Measurements from ENCODE around the gene HTR3A. TPM values are rescaled to one million over a fixed set of nuclear protein-coding genes. Genes with fewer than 3 reads are reported as not detected.

Gene HTR3A
- polyA plus RNA-seq, 3 donors, result 0.06 to 1.5 (median 0.56) TPM

DNA sequence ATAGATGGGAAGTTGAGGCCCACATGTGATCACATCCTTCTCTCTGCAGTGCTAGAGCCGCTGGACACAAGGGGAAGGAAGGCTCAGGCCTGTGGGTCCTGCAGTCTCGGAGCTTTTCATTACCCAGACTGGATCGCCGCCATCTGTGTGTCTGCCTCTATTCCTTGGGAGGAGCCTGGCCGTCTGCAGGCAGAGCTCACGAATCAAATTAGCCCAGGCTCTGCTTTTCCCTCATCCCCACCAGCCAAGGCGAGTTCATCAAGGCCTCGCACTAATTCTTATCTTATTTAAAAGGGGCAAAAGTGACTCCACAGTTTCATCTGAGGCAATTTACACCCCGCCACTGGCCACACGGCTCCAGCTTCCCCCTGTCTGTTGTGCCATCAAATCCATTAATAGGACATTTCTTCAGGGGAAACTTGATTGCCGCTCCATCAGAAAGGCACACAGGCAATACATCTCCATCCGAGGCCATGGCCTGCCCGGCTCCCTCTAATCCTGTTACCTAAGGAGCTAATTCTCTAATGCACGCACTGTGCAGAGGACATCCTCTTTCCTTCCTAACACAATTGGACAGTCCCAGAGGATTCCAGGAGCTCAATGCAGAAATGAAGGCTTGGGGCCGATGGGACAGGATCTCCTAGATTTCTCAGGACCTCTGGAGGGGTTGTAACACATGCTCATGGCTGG lies 3.3 kb upstream of the HTR3A start:
- H3K27ac ChIP-seq (ENCODE audit: low read depth, low read length), result no peak overlapping the region
- 67 to 89% (median 71%) methylated on average over 15 of the region's 15 CpGs for WGBS, 3 donors

GRCh38 chr11:113977071-113977490 lies 2.2 kb downstream of the HTR3A start:
- 47 to 88% (median 51%) methylated on average over 4 of the region's 4 CpGs for WGBS, 3 donors
- no peak overlapping the region for H3K27ac ChIP-seq (ENCODE audit: low read depth, low read length)

GRCh38 chr11:113977701-113978100 lies 2.8 kb downstream of the HTR3A start:
- H3K27ac ChIP-seq (ENCODE audit: low read depth, low read length), result no peak overlapping the region
- 82 to 87% (median 84%) methylated on average over 11 of the region's 11 CpGs for WGBS, 3 donors

DNA sequence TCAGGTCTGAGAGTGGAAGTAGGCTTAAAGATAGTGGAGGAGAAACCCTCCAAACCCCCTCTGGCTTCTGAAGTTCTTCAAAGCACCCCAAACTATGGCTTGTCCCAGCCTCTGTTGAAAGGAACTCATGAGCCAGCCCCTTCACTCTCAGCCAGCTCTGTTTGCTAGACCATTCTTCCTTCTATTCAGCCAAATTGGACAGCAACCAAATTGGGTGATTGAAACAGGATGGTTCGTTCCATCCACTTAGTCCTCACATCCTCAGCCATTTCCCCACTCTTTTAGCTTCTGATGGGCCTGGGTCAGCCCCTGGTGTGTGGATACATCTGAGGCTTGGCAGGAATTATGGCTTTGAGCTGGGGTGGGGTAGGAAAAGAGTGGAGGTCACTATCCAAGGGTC lies 4.5 kb downstream of the HTR3A start:
- H3K27ac ChIP-seq (ENCODE audit: low read depth, low read length), result no peak overlapping the region
- 41 to 55% (median 50%) methylated on average over 1 of the region's 1 CpG for WGBS, 3 donors

DNA sequence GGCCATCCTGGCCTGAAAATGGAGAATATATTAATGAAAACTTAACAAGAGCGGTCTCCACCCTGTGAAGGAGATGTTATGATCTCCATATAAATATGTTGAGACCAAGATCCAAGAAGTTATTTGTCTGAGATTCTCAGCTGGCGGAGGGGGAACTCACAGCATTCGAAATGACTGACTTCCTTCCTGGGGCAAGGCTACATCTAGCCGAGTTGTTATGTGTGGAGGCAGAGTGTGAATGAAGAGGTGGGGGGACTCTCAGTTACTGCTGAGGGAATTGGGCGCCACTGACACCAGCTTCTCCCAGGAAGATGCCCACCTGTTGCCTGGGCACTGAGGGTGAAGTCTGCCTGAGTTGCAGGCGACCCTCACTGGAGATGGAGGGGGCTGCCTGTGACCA lies 5.9 kb downstream of the HTR3A start:
- H3K27ac ChIP-seq (ENCODE audit: low read depth, low read length), result no peak overlapping the region
- 49 to 59% (median 54%) methylated on average over 6 of the region's 6 CpGs for WGBS, 3 donors

GRCh38 chr11:113982306-113982705 lies 7.4 kb downstream of the HTR3A start:
- H3K27ac ChIP-seq (ENCODE audit: low read depth, low read length), result no peak overlapping the region

DNA sequence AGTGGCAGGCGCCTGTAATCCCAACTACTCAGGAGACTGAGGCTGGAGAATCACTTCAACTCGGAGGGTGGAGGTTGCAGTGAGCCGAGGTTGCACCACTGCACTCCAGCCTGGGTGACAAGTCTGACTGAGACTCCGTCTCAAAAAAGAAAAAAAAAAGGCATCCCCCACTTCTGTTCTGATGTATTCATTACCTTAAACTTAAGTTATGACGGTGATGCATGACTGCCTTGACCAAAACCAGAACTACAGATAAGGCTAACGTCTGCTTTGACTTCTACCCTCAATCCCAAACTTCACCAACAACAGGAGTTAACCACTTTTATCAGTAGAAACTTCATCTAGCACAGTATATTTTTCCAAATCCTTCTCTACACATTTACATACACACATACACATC lies 9.9 kb downstream of the HTR3A start:
- H3K27ac ChIP-seq (ENCODE audit: low read depth, low read length), result no peak overlapping the region
- WGBS, 3 donors, result 70 to 76% (median 71%) methylated on average over 5 to 6 of the region's 6 CpGs

GRCh38 chr11:113985906-113986305 lies 11.0 kb downstream of the HTR3A start:
- no peak overlapping the region for H3K27ac ChIP-seq (ENCODE audit: low read depth, low read length)
- WGBS, 3 donors, result 63 to 84% (median 83%) methylated on average over 4 of the region's 4 CpGs

DNA sequence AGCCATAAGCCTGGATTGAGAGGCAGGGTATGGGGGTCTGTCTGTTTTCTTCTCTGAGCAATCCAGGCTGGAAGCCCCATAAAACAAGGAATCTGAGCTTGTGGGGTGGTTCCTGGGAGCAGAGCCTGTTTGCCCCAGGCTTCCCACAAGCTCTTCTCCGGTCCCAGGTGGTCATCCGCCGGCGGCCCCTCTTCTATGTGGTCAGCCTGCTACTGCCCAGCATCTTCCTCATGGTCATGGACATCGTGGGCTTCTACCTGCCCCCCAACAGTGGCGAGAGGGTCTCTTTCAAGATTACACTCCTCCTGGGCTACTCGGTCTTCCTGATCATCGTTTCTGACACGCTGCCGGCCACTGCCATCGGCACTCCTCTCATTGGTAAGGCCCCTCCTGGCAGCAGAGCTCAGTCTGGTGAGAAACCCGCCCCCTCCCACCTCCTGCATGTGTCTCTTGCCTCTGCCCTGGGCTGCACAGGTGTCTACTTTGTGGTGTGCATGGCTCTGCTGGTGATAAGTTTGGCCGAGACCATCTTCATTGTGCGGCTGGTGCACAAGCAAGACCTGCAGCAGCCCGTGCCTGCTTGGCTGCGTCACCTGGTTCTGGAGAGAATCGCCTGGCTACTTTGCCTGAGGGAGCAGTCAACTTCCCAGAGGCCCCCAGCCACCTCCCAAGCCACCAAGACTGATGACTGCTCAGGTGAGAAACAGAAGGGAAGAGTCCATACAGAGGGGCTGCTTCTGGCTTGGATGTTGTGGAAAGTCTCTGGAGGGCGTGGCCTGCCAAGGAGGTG lies 11.6 kb downstream of the HTR3A start:
- 78 to 87% (median 85%) methylated on average over 18 of the region's 18 CpGs for WGBS, 3 donors

GRCh38 chr11:113989381-113989780 lies 14.5 kb downstream of the HTR3A start:
- no peak overlapping the region for H3K27ac ChIP-seq (ENCODE audit: low read depth, low read length)
- 69 to 74% (median 70%) methylated on average over 15 of the region's 15 CpGs for WGBS, 3 donors

More for the DNA sequence above, 11.6 kb downstream of the HTR3A start:
- H3K27ac ChIP-seq (ENCODE audit: low read depth, low read length), result no peak overlapping the region

GRCh38 chr11:113989916-113990315 lies 15.0 kb downstream of the HTR3A start:
- no peak overlapping the region for H3K27ac ChIP-seq (ENCODE audit: low read depth, low read length)

GRCh38 chr11:113991170-113991569 lies 16.3 kb downstream of the HTR3A start:
- 9 to 11% (median 11%) methylated on average over 4 of the region's 4 CpGs for WGBS, 3 donors
- H3K27ac ChIP-seq (ENCODE audit: low read depth, low read length), result no peak overlapping the region

More at GRCh38 chr11:113989916-113990315, 15.0 kb downstream of the HTR3A start:
- 55 to 78% (median 73%) methylated on average over 2 of the region's 2 CpGs for WGBS, 3 donors

DNA sequence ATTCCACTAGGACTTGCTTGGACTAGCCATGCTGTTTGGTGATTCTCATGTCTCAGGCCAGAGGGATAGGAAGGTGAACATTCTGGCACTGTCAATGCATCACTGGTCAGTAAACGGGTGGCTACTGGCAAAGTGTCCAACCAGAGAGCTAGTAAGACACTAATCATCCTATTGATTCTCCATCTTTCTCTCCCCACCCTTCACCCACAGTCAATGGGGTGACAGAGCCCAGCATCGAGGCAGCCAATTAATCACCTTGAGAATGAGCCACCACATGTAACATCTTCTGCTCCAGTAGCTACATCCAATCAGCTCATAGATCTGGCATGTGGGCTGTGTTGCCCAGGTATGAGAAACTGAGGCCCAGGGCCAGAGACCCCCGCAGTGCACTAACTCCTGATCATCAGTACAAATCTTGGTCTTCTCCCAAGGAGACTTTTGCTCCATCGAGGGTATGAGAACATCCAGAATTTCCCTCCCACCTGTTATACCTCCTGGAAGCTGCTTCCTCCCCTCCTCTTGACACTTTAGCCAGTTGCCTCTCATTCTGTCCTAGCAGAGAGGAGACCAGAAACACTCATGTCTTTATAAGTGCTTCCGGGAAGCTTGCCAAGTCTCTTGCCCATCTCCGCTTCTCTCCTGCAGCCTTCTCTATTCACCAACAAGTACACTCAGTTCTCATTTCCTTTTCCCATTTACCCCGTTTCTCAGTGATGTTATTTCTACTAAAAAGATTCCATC lies 17.0 kb downstream of the HTR3A start:
- WGBS, 3 donors, result 54 to 57% (median 54%) methylated on average over 7 of the region's 7 CpGs
- H3K27ac ChIP-seq (ENCODE audit: low read depth, low read length), result no peak overlapping the region

- 15 to 29% (median 18%) methylated on average over 7 of the region's 7 CpGs for WGBS, 3 donors
- no peak overlapping the region for H3K27ac ChIP-seq (ENCODE audit: low read depth, low read length)
Observed at GRCh38 chr11:113992459-113993110, 17.7 kb downstream of the HTR3A start.

DNA sequence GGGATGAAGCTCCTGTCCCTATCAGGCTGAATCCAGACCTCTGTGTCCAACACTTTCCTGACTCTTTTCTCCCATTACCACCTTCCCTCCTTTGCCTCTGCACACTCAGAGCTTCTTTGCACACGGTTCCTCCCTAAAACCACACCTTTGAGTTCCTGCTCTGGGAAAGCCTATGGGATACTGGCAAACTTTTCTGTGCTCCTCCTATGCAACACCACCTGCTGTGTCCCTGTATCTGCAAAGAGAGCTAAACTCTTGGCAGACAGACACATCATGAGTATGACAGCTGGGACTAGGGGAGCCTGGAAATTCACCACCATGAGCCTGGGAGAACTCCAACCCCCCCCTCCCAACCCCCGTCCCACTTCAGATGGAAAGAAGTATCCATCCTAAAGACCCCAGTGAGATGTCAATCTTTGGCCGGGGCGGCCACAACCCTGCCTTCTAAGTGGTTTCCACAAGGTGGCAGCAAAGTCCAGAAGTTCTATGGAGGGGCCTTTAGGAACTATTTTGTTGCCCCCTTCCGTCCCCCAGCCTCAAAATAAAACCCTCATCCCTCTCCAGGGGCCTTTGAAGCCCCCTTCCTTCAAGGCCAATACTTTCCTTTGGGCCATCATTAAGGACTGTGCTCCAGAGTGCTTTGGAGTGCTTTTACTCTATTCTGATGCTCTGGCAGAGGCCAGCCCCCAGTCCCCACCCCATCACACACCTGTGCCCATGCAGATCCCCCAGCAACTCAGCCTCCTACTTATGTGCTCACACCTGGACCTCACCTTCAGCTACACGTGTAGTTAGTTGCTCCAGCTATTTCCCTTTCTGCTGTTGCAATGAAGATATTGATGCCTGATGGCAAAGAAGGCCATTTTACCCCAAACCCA lies 19.4 kb downstream of the HTR3A start:
- H3K27ac ChIP-seq (ENCODE audit: low read depth, low read length), result no peak overlapping the region
- 2 to 6% (median 4%) methylated on average over 6 of the region's 6 CpGs for WGBS, 3 donors

- H3K27ac ChIP-seq (ENCODE audit: low read depth, low read length), result no peak overlapping the region
- 53 to 63% (median 57%) methylated on average over 3 of the region's 3 CpGs for WGBS, 3 donors
Observed at GRCh38 chr11:113997473-113997872, 22.6 kb downstream of the HTR3A start.

DNA sequence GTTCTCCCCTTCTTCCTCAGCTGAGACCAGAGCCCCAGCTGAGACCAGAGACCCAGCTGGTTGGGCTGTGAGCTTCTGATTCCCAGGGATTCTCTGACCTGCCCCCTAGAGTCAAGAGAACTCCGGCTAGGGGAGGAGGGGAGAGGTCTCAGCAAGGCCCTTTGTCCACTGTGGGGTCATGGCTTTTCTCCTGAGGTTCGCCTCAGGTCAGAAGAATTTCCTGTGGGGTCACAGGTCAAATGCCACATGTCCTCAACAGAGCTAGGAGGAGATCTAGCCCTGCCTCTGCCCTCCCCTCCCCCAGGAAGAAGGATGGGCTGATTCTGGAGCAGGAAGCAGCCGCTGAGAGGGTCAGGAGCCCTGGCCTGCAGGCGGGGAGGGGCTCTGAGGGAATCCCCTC lies 23.7 kb downstream of the HTR3A start:
- WGBS, 3 donors, result 30 to 43% (median 30%) methylated on average over 4 of the region's 4 CpGs
- H3K27ac ChIP-seq (ENCODE audit: low read depth, low read length), result no peak overlapping the region

DNA sequence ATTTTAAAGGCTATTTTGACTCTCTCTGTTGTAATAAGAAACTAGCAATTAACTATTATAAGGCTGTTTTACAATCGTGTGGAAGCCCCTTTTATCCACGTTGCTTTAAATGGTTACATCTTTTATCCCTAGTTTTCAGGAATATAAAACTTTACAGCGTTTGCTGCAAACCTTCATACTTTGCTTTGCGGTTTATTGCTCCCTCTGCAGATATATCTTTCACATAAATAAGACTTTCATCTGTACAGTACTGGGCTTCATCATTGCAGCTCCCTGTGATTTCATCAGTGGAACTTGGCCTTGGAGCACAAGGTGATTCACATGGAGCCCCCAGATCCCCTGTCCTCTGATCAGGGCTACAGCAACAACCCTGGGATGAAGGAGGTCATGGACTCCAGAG lies 25.6 kb downstream of the HTR3A start:
- 64 to 81% (median 73%) methylated on average over 4 of the region's 4 CpGs for WGBS, 3 donors
- H3K27ac ChIP-seq (ENCODE audit: low read depth, low read length), result no peak overlapping the region
